ENCODE data around the gene FMO5.
"Not testable (repeated sequence)": the region's sequence is repeated elsewhere in the genome, so short reads cannot be mapped to it uniquely, and the experiment has no call there.

Gene FMO5

GRCh38 chr1:147167365-147167764, 57.8 kb downstream of the FMO5 start:
- H3K4me3 ChIP-seq (ENCODE audit: low read depth, low read length) = no peak overlapping the region
- no peak for TF ChIP-seq CTCF (conservative IDR thresholded peaks at IDR 0.05; ENCODE audit: low read depth, low read length)
- peak; percentile 97 for DNase-seq (ENCODE audit: low read depth)

- no peak for DNase-seq (ENCODE audit: low read depth)
- H3K4me3 ChIP-seq (ENCODE audit: low read depth, low read length) = no peak overlapping the region
- TF ChIP-seq CTCF (conservative IDR thresholded peaks at IDR 0.05; ENCODE audit: low read depth, low read length) = no peak
These were observed 62.1 kb downstream of the FMO5 start for GRCh38 chr1:147163019-147163418.

- TF ChIP-seq CTCF (conservative IDR thresholded peaks at IDR 0.05; ENCODE audit: low read depth, low read length) = no peak
- no peak for DNase-seq (ENCODE audit: low read depth)
- H3K4me3 ChIP-seq (ENCODE audit: low read depth, low read length) = no peak overlapping the region
These were observed 63.0 kb downstream of the FMO5 start for GRCh38 chr1:147162093-147162492.

- not testable (repeated sequence) for DNase-seq (ENCODE audit: low read depth); H3K4me3 ChIP-seq (ENCODE audit: low read depth, low read length)
These were observed 68.0 kb downstream of the FMO5 start for GRCh38 chr1:147157116-147157515.

GRCh38 chr1:147156642-147157041, 68.5 kb downstream of the FMO5 start:
- H3K4me3 ChIP-seq (ENCODE audit: low read depth, low read length) = no peak overlapping the region
- TF ChIP-seq CTCF (conservative IDR thresholded peaks at IDR 0.05; ENCODE audit: low read depth, low read length) = no peak
- no peak for DNase-seq (ENCODE audit: low read depth)

- no peak overlapping the region for H3K4me3 ChIP-seq (ENCODE audit: low read depth, low read length)
- no peak for DNase-seq (ENCODE audit: low read depth)
- no peak for TF ChIP-seq CTCF (conservative IDR thresholded peaks at IDR 0.05; ENCODE audit: low read depth, low read length)
These were observed 72.4 kb downstream of the FMO5 start for GRCh38 chr1:147152772-147153171.

- DNase-seq (ENCODE audit: low read depth) = no peak
- H3K4me3 ChIP-seq (ENCODE audit: low read depth, low read length) = no peak overlapping the region
- TF ChIP-seq CTCF (conservative IDR thresholded peaks at IDR 0.05; ENCODE audit: low read depth, low read length) = no peak
These were observed 73.9 kb downstream of the FMO5 start for GRCh38 chr1:147151244-147151643.

- no peak for DNase-seq (ENCODE audit: low read depth)
- no peak overlapping the region for H3K4me3 ChIP-seq (ENCODE audit: low read depth, low read length)
- TF ChIP-seq CTCF (conservative IDR thresholded peaks at IDR 0.05; ENCODE audit: low read depth, low read length) = no peak
These were observed 82.3 kb downstream of the FMO5 start for GRCh38 chr1:147142886-147143285.

Data from choroid plexus epithelial cell (primary cell).